HG02852 (cell line): Measurements from ENCODE around the gene OPRL1.

Experiments used
- ATAC-seq: cut with Tn5 transposase; IDR thresholded peaks from one replicate; pipeline ENCODE4 v1.9.1; 2021; ENCODE audit warnings: mild to moderate bottlenecking, moderate library complexity; ENCODE audit not compliant: unreplicated experiment

Gene OPRL1

DNA sequence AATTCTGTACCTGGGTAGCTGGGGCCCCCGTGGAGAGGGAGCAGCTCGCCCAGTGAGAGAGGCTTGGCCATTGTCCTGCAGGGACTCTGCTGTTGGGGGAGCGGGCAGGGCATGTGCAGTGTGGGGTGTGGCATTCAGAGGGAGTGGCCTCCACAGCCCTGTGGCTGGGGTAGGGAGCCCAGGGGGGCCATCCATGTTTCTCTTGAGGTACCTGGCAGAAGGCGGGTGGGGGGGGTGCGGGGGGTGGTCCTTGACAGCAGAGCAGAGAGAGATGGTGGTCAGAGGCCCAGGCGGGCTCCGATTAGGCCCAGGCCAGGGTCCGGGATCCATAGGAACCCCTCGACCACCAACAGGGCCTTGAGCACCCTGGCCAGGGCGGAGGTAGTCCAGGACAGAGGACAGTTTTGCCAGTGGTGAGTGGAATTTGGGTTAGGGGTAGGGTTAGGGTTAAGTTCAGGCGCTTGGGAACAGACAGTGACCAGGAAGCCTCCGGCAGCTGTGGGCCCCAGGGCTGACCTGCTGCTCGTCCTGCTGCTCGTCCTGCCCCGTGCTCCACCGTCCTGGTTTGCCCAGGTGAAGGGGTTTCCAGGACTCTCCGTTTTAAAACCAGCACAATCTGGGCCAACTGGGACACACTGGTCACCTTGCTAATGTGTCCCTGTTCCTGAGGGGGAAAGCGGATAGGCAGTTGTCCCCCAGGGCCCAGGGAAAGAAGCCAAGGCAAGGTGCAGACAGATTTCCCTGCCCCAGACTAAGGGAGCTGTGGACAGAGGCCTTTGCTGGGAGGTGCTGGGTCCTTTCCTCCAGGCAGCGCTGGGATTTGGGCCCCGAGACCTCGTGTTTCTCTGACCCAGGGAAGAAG, 59.5 kb downstream of the OPRL1 start:
- ATAC-seq, result no peak

DNA sequence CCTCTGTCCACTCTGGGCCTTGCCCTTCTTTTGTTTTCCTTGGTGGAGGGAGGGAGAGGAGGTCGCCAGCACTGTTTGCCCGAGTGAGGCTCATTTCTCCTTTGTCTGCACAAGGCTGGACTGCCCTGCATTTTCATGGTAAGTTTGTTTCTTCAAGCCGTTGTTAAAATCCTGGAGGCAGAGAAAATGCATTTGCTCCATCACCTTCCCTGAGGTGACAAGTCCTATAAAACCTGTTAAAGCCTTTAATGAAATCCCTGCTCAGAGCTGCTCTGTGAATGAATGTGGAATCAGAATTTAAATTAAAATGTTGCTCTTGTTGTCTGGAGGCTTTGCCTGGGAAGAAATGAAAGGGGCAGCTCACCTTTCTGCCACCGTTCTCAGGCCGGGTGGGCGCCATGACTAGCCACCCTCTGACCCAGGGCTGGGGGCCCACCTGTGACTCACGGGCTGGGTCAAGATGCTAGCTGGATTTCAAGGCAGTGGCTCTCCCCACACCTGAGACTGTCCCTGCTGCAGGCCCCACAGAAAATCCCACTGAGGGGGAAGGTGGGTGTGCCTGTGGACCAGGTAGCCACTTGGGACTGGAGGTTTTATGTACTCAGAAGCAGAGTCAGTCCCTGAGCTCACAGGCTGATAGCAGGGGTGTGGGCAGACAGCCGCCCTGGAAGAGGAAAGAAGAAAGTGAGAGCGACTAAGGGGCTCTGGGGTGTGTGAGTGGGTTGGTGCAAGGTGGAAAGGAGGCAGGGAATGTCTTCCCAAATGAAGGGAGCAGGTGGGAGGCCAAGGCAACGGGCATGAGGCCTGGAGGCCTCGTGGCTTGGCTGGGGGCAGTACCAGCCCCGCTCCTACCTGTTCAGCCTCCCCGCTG, 60.4 kb downstream of the OPRL1 start:
- ATAC-seq, result no peak

DNA sequence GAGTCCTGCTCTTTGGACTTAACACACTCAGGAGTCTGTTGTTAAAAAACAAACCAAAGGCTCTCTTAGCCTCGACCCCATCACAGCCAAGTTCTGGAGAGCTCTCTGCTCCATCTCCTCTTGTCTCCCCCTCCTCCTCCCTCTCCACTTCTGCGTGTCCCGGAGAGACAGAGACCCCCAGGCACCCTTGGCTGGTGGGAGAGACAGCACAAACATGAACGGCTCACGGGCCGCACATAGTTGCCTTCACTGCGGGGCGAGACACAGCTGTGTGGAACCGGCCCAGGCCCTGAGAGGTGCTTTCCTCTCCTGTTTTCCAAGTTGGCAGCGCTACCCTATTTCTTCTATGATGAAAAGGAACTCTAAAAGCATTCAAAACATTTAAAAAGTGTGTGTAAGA, 61.1 kb downstream of the OPRL1 start:
- ATAC-seq, result no peak

DNA sequence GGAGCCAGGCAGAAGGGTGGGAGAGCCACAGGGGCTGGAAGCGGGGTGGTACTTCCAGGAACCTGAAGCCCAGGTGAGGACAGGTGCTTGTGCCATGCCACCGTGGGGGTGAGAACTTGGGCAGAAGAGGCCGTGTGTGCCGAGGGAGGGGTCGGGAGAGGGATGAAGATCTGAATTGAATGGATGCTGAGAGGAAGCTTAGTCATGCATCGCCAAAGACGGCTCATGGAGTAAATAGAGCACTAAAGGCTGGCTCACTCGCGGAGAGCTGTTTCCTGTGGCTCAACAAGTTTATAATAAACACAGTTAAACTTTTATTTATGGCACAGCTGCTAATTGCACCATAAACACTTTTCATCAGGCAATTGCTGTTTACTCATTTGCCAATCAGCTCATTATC, 62.7 kb downstream of the OPRL1 start:
- no peak for ATAC-seq

DNA sequence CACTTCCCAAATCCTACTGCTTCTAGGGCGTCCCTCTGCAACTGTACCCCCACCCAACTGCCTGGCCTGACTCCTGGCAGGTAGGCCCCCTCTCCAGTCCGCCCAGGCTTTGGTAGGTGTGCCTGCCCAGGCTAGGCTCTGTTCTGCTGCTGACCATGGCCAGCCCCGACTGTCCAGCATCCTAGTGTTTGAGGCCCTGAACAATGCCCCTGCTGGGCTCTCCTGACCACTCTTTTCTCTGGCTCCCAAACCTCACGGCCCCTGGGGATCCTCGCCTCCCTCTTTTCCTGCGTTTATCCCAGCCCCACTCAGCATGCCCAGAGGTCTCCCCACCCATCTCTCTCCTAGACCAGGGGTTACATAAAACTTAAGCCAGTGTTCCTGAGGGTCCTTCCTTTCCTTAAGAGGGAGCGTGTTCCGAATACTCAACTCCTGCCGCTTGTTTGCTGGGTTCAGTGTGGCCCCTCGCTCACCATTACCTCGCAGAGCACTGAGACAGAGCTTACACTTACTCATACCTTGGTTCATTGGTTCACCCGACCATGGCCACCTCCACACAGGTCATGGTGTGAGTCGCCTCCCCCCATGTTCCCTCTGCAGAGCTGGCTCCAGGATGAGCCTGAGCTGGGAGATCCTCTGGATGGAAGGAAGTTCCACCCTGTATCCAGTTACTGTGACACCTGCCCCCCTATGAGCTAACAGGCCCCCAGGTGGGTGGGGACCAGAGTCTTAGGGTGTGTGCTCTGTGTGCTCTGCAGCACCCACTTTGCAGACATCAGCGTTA, 63.3 kb downstream of the OPRL1 start:
- ATAC-seq, result no peak

DNA sequence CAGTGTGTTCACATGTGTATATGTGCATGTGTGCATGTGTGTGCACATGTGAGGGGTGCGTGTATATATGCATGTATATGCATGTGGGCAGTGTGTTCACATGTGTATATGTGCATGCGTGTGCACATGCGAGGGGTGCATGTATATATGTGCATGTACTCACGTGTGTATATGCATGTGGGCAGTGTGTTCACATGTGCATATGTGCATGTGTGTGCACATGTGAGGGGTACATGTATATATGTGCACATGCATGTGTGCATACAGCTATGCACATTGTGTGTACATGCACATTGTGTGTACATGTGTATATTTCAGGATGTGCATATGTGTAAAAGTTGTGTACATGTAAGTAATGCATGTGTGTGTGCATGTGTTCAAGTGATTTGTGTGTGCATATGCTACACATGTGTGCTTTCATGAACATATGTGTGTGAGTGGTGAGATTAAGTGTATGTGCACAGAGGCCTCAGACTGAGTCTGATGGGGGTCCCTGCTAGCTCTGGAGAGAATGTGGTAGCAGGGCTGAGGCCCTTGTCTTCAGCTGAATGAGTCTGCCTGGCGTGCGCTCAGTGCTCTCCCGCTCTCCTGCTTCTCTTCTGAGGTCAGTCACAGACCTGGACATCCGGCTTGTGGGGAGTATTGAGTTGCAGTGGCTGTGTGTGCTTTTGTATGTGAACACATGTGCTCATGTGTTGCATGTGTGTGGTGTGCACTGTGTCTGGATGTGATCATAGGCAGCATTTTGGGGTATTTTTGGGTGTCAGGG, 64.4 kb downstream of the OPRL1 start:
- ATAC-seq, result no peak

DNA sequence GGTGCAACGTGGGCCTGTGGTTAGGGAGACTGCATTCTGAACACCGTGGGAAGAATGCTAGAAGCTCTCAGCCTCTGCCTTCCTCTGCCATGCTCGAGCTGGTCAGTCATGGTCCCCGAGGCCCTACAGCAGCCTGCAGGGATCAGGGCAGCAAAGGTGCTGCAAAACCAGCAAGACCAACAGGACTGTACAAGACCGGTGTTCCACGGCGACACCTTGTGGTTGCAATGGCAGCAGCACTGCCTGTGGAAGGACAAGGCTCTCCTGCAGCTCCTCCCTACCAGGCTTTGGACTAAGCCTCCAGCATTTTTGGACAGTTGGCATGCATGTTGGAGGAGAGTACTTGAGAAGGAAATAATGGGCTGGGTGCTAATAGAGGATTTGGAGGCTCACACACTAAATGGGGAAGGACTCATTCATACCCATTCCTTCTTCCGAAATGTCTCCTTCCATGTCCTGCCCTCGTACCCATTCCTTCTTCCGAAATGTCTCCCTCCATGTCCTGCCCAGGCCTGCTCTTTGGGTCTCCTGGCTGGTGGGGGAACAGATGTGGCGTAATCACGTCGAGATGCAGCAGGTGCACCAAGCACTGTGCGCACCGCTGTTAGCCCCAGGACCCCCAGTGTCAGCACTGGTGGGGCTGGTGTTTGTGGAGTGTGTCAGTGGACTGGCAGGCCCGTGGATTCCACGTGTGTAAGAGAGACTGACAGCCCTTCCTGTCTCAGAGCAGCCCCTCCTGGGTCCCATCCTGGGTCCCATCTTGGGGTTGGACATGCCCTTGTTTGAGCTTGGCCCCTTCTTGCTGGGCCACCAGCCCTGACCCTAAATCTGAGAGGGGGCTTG, 65.8 kb downstream of the OPRL1 start:
- ATAC-seq, result no peak

DNA sequence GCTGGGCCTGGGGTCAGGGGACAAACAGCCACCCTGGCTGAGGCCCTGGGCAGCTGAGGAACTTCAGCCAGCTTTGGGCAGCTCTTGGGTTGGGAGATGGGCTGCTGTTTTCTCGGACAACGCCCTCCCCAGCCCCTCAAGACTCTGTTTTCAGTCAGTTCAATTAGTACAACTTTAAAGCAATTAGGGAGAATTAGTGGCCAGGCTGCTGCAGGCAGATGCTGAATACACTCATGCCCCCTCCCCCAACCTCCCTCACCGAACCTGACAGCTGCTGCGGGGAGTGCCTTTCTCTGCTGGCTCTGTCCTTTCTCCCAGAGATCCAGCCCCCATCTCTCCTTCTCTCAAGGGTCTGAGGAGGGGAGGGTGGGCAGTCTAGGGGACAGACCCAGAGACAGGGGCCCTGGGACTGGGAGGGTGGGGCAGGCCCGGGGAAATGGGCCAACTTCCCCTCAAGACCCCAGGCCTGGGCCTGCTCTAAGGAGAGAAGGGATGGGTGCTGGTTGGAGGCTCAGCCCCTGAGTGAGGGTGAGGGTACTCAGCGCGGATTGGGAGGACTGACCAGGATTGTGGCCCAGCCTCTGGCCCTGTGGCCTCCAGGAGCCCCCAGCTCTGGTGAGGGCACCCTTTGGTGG, 66.5 kb downstream of the OPRL1 start:
- ATAC-seq, result no peak

DNA sequence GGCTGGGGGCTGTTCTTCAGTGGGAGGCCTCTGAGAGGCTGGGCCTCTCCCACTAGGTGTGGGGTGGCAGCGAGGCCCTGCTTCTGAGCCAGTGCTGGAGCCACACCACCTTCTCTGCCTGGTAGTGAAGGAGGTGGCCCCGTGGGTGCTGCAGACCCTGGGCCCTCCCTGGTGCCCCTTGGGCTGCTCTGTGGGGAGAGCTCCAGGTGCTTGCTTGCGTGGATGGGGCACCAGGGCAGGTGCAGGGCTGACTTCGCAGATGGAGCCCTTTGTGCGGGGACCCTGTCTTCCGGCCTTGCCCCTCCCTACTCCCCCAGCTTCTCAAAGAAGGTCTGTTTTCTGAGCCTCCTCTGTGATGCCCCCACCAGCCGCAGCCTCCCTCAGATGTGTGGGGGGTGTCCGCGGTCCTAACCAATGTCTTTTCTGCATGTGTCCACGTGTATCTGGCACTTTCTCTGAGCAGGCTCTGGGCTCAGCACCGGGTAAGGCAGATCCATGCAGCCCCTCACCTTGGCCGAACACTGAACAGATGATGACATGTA, 67.1 kb downstream of the OPRL1 start:
- ATAC-seq, result no peak

DNA sequence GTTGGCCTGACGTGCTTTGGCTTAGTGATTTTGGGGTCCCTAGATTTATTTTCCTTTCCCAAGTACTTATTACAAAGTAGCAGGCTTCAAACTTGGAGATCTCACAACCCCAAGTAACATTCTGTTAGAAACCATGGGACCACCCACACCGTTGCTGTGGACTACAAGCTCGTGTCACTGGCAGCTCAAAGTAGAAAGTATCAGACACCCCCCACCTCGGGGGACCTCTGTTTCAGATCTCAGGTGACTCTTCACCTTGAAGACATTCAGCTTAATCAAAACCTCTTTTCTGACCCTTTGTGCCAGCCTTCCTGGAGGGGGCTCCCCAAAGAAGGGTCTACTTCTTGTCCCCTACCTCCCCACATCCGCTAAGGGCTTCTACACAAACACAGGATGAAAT, 68.7 kb downstream of the OPRL1 start:
- ATAC-seq, result no peak

DNA sequence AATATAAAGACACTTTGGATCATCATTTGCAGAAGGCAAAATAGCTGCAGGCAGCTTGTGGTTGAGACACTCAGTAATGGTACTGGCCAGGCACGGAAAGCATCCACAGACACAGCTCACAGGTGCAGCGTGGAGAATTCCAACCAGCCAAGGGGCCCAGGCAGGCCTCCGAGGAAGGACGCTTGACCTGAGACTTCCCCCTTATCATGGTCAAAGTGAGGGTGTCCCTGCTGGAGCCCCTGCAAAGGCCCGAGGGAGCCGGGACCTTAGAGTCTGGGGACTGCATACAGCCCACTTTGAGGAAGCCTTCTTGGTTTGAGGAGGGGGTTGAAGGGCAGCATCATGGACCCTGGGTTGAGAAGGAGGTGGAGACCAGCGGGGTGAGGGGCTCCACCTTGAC, 69.3 kb downstream of the OPRL1 start:
- ATAC-seq, result no peak

DNA sequence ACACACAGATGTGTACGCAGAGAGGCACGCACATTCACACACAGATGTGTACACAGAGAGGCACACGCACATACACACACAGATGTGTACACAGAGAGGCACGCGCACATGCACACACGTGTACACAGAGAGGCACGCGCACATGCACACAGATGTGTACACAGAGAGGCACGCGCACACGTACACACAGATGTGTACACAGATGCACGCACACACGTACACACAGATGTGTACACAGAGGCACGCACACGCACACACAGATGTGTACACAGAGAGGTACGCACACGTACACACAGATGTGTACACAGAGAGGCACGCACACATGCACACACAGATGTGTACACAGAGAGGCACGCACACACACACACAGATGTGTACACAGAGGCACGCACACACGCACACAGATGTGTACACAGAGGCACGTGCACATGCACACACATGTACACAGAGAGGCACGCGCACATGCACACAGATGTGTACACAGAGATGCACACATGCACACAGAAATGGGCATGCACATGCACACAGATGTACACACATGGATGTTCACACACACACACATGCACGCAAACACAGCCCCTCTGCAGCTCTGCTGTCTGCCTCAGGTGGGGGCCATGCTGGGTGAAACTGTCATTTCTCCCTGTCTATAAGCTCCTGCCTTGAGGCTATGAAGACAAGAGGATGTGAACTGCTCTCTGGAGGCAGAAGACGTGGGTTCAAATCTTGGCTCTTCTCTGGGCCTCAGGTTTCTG, 70.1 kb downstream of the OPRL1 start:
- ATAC-seq, result no peak
